Measurements from ENCODE around the gene OSBPL3.
A peak's percentile ranks its signal among the peaks of the same experiment; 100 is the strongest.
"Not testable (repeated sequence)": the region's sequence is repeated elsewhere in the genome, so short reads cannot be mapped to it uniquely, and the experiment has no call there.

Gene OSBPL3

GRCh38 chr7:24979863-24980533, at the start of gene OSBPL3:
Gene OSBPL3, minus strand, starts transcription at chr7:24980178. Its CDS starts 87,706 bp downstream, at chr7:24892472.
- peak; percentile 78 for DNase-seq

- no peak for DNase-seq
Observed at GRCh38 chr7:25029075-25029474, 49.1 kb upstream of the OSBPL3 start.

GRCh38 chr7:25028370-25029021, 48.5 kb upstream of the OSBPL3 start:
- DNase-seq: peak; percentile 12

- DNase-seq: no peak
Observed at GRCh38 chr7:25026156-25026555, 46.2 kb upstream of the OSBPL3 start.

GRCh38 chr7:25025218-25025671, 45.3 kb upstream of the OSBPL3 start:
- no peak for DNase-seq

- no peak for DNase-seq
Observed at GRCh38 chr7:25024066-25024465, 44.1 kb upstream of the OSBPL3 start.

- not testable (repeated sequence) for DNase-seq
Observed at GRCh38 chr7:25017671-25018070, 37.7 kb upstream of the OSBPL3 start.

- no peak for DNase-seq
Observed at GRCh38 chr7:25014756-25015155, 34.8 kb upstream of the OSBPL3 start.

- not testable (repeated sequence) for DNase-seq
Observed at GRCh38 chr7:25012710-25013109, 32.7 kb upstream of the OSBPL3 start.

- no peak for DNase-seq
Observed at GRCh38 chr7:25012254-25012653, 32.3 kb upstream of the OSBPL3 start.

- DNase-seq: no peak
Observed at GRCh38 chr7:25009257-25009656, 29.3 kb upstream of the OSBPL3 start.

GRCh38 chr7:25007668-25008067, 27.7 kb upstream of the OSBPL3 start:
- no peak for DNase-seq

- DNase-seq: no peak
Observed at GRCh38 chr7:25006276-25006675, 26.3 kb upstream of the OSBPL3 start.

GRCh38 chr7:25005658-25006057, 25.7 kb upstream of the OSBPL3 start:
- DNase-seq: no peak

- DNase-seq: no peak
Observed at GRCh38 chr7:25002786-25003185, 22.8 kb upstream of the OSBPL3 start.

- no peak for DNase-seq
Observed at GRCh38 chr7:24995466-24995865, 15.5 kb upstream of the OSBPL3 start.

GRCh38 chr7:24992314-24992713, 12.3 kb upstream of the OSBPL3 start:
- no peak for DNase-seq

GRCh38 chr7:24991353-24991752, 11.4 kb upstream of the OSBPL3 start:
- no peak for DNase-seq

GRCh38 chr7:24987331-24987842, 7.4 kb upstream of the OSBPL3 start:
- no peak for DNase-seq

- no peak for DNase-seq
Observed at GRCh38 chr7:24982917-24983316, 2.9 kb upstream of the OSBPL3 start.

- no peak for DNase-seq
Observed at GRCh38 chr7:24981171-24981951, 1.4 kb upstream of the OSBPL3 start.

GRCh38 chr7:24980534-24981170, 674 bp upstream of the OSBPL3 start:
- DNase-seq: no peak

- DNase-seq: no peak
Observed at GRCh38 chr7:24979470-24979862, 512 bp downstream of the OSBPL3 start.

Measured in NCI-H2227 treated with DMSO at 0.1 percent for 48 hours (cell line).